OCI-LY3 (cell line): ENCODE measurements around the gene PPP2R2B.

Source experiments
- H2AFZ ChIP-seq: fragments of 200-600, 300-600 bp; shearing (Covaris generic); 2 replicates; pipeline ENCODE4 v1.6.0; 2014; ENCODE audit warnings: antibody characterized with exemption, low read depth, low read length
- H3K27ac ChIP-seq: fragments of 200-600, 300-600 bp; sonication (generic); 2 replicates; pipeline ENCODE4 v1.5.1; 2014; ENCODE audit warnings: mild to moderate bottlenecking, low read length, moderate library complexity, mixed read lengths
- H3K27me3 ChIP-seq: fragments of 200-600, 300-600 bp; sonication (generic); 2 replicates; pipeline ENCODE4 v1.6.1; 2014; ENCODE audit warnings: low read depth, low read length, mixed read lengths
- H3K36me3 ChIP-seq: fragments of 200-600, 300-600 bp; sonication (generic); replicated peaks from 2 replicates; pipeline ENCODE3; 2014; ENCODE audit warnings: low read depth, low read length, mixed read lengths
- H3K4me1 ChIP-seq: fragments of 300-600, 200-600 bp; sonication (generic); 2 replicates; pipeline ENCODE4 v1.6.1; 2014; ENCODE audit warnings: low read length, mixed read lengths
- H3K4me2 ChIP-seq: fragments of 200-600, 300-600 bp; sonication (generic); 2 replicates; pipeline ENCODE4 v1.6.1; 2014; ENCODE audit warnings: low read length, mixed read lengths
- H3K4me3 ChIP-seq: fragments of 300-600, 200-600 bp; sonication (generic); 2 replicates; pipeline ENCODE4 v1.5.1; 2014; ENCODE audit warnings: antibody characterized with exemption, mild to moderate bottlenecking, low read length, moderate library complexity
- H3K79me2 ChIP-seq: fragments of 300-600, 200-600 bp; shearing (Covaris generic); 2 replicates; pipeline ENCODE4 v1.6.1; 2014; ENCODE audit warnings: mild to moderate bottlenecking, low read length, mixed read lengths
- H3K9ac ChIP-seq: fragments of 300-600, 200-600 bp; shearing (Covaris generic); 2 replicates; pipeline ENCODE4 v1.6.0; 2014; ENCODE audit warnings: mild to moderate bottlenecking, low read length, moderate library complexity
- H3K9me3 ChIP-seq: fragments of 200-600, 300-600 bp; shearing (Covaris generic); 2 replicates; pipeline ENCODE4 v1.6.1; 2014; ENCODE audit warnings: low read length, mixed read lengths; ENCODE audit not compliant: insufficient read depth
- H4K20me1 ChIP-seq: fragments of 200-600, 300-600 bp; sonication (generic); 2 replicates; pipeline ENCODE4 v1.6.1; 2016; ENCODE audit warnings: low read length, mixed read lengths; ENCODE audit not compliant: insufficient read depth
- EZH2phosphoT487 ChIP-seq: fragments of 200-600 bp; shearing (Covaris generic); IDR thresholded peaks from 2 replicates; pipeline ENCODE4 v1.6.1; 2018; ENCODE audit warnings: antibody characterized with exemption, mixed run types, low read depth
- TF ChIP-seq, protein P1 (sequence below): fragments of 200-600, 300-600 bp; sonication (generic); IDR thresholded peaks from 2 replicates; pipeline ENCODE4 v1.5.1; 2014; ENCODE audit warnings: antibody characterized with exemption, low read length, low read depth

PPP2R2B gene

DNA sequence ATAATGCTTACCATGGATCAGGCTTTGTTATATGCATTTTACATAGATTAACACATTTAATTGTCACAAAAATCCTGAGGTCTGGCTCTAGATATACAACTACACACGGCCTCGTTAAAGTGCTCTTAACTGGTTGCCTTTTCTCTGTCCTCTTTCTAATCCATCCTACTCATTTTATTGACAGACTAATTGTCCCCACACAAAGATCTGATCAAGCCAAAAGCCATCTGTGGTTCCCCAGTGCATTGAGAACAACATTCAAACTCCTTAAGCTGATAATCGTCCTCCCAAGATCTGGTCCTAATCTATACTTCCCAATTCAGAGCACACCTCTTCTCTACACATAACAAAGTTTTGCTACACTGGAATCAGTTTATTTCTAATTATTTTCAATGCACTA lies 23.9 kb upstream of the PPP2R2B start:
- no peak overlapping the region for H3K9ac ChIP-seq

DNA sequence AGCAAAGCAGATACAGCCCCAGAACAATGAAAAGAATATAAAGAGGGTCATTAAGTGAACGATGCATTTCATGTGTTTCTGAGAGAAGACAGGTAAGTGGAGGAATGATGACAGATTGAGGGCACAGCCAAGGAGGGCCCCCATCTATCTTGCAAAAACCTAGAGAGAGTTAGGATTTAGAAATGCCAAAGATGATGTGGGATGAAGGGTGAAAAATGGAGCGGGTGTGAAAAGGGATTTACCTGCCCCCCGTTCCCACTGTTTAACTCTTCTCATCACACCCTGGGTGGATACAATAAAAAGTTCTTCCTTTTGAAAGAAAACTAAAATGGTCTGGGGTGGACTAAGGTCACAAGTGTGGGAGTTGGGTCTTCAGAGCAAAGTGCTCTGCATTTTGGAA lies 18.5 kb upstream of the PPP2R2B start:
- H3K4me2 ChIP-seq: no peak overlapping the region
- no peaks in the 10 kb centered on the region for H3K27me3 ChIP-seq
- no peak overlapping the region for H3K4me3 ChIP-seq
- H3K27ac ChIP-seq: no peak overlapping the region
- H3K4me1 ChIP-seq: no peaks in the 10 kb centered on the region
- H4K20me1 ChIP-seq: no peaks in the 10 kb centered on the region
- no peaks in the 10 kb centered on the region for H3K9me3 ChIP-seq
- no peak overlapping the region for H3K9ac ChIP-seq
- no peak for TF ChIP-seq EZH2phosphoT487
- TF ChIP-seq, protein P1, sequence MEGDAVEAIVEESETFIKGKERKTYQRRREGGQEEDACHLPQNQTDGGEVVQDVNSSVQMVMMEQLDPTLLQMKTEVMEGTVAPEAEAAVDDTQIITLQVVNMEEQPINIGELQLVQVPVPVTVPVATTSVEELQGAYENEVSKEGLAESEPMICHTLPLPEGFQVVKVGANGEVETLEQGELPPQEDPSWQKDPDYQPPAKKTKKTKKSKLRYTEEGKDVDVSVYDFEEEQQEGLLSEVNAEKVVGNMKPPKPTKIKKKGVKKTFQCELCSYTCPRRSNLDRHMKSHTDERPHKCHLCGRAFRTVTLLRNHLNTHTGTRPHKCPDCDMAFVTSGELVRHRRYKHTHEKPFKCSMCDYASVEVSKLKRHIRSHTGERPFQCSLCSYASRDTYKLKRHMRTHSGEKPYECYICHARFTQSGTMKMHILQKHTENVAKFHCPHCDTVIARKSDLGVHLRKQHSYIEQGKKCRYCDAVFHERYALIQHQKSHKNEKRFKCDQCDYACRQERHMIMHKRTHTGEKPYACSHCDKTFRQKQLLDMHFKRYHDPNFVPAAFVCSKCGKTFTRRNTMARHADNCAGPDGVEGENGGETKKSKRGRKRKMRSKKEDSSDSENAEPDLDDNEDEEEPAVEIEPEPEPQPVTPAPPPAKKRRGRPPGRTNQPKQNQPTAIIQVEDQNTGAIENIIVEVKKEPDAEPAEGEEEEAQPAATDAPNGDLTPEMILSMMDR: no peak
- H3K79me2 ChIP-seq: no peaks in the 10 kb centered on the region
- H3K36me3 ChIP-seq: no peaks in the 10 kb centered on the region
- no peak overlapping the region for H2AFZ ChIP-seq

More for the DNA sequence above, 23.9 kb upstream of the PPP2R2B start:
- no peaks in the 10 kb centered on the region for H3K79me2 ChIP-seq
- no peaks in the 10 kb centered on the region for H4K20me1 ChIP-seq
- H3K4me2 ChIP-seq: no peak overlapping the region
- TF ChIP-seq, protein P1: no peak
- TF ChIP-seq EZH2phosphoT487: no peak
- no peaks in the 10 kb centered on the region for H3K4me1 ChIP-seq
- H2AFZ ChIP-seq: no peak overlapping the region
- no peaks in the 10 kb centered on the region for H3K9me3 ChIP-seq
- no peaks in the 10 kb centered on the region for H3K27me3 ChIP-seq
- H3K4me3 ChIP-seq: no peak overlapping the region
- H3K27ac ChIP-seq: no peak overlapping the region
- no peaks in the 10 kb centered on the region for H3K36me3 ChIP-seq

DNA sequence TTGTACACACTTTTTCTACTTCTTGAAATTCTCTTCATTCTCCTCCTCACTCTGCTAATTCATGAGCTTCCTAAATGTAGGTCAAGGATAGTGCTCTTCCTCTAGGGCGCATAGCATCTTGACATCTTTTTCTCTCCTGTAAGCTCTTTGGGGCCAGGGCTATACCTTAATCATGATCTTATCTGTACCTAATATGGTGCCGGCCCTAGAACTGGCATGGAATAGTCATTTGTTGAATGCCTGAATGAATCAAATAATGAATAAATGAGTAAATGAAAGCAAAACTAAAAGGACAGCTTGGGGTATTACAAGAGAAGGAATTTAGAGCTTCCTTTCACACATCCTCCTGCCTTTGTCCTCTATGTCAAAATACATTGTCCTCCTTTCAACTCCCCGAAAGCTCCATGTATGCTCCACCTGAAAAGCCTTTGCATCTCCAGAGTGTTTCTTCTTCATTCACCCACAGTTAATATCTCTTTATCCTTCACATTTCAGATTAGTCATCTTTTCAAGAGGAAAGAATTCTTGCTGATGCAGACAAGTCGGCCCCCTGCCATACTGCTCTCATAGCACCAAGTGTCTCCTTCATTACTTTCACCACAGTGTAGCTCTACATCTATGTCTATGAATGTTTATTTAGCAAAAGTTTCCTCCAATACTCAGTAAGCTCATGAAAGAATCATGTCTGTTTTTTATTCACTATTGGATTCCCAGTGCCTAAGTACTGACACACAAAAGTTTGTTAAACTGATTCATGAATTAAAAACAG lies 16.4 kb upstream of the PPP2R2B start:
- H3K79me2 ChIP-seq: no peaks in the 10 kb centered on the region
- H3K9ac ChIP-seq: no peak overlapping the region
- H3K27me3 ChIP-seq: no peaks in the 10 kb centered on the region
- no peaks in the 10 kb centered on the region for H3K4me1 ChIP-seq
- H3K4me2 ChIP-seq: no peak overlapping the region
- H3K9me3 ChIP-seq: no peaks in the 10 kb centered on the region
- no peak for TF ChIP-seq EZH2phosphoT487
- TF ChIP-seq, protein P1: no peak
- no peak overlapping the region for H3K27ac ChIP-seq
- H3K4me3 ChIP-seq: no peak overlapping the region
- no peak overlapping the region for H2AFZ ChIP-seq
- H4K20me1 ChIP-seq: no peaks in the 10 kb centered on the region
- H3K36me3 ChIP-seq: no peaks in the 10 kb centered on the region

DNA sequence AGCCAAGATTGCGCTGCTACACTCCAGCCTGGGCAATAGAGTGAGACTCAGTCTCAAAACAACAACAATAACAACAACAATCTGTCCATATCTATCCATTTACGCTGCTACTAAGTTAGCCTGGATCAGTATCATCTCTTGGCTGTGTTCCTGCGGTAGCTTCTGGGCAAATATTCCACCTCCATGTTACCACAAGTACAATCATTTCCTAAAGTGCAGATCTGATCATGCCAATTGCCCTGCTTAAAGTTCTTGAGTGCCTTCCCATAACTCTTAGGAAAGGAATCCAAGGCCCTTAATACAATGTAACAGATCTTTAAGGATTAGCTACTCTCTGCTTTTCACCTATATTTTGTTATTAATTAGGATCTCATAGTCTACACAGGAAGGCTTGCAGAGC lies 15.4 kb upstream of the PPP2R2B start:
- no peaks in the 10 kb centered on the region for H3K79me2 ChIP-seq
- H3K27ac ChIP-seq: no peak overlapping the region
- no peak for TF ChIP-seq EZH2phosphoT487
- TF ChIP-seq, protein P1: no peak
- no peaks in the 10 kb centered on the region for H3K9me3 ChIP-seq
- no peaks in the 10 kb centered on the region for H4K20me1 ChIP-seq
- H3K4me2 ChIP-seq: no peak overlapping the region
- no peak overlapping the region for H3K4me3 ChIP-seq
- H3K9ac ChIP-seq: no peak overlapping the region
- H3K27me3 ChIP-seq: no peaks in the 10 kb centered on the region
- no peaks in the 10 kb centered on the region for H3K36me3 ChIP-seq
- no peak overlapping the region for H2AFZ ChIP-seq
- H3K4me1 ChIP-seq: no peaks in the 10 kb centered on the region
